NCI-H2107 treated with DMSO at 0.1 percent for 48 hours (cell line): ENCODE results near the gene HOXC12.

Experiments used
- DNase-seq: peaks from one replicate; lab custom pipeline; 2025; ENCODE audit not compliant: unreplicated experiment; lab: John Stamatoyannopoulos, UW

HOXC12 gene

DNA sequence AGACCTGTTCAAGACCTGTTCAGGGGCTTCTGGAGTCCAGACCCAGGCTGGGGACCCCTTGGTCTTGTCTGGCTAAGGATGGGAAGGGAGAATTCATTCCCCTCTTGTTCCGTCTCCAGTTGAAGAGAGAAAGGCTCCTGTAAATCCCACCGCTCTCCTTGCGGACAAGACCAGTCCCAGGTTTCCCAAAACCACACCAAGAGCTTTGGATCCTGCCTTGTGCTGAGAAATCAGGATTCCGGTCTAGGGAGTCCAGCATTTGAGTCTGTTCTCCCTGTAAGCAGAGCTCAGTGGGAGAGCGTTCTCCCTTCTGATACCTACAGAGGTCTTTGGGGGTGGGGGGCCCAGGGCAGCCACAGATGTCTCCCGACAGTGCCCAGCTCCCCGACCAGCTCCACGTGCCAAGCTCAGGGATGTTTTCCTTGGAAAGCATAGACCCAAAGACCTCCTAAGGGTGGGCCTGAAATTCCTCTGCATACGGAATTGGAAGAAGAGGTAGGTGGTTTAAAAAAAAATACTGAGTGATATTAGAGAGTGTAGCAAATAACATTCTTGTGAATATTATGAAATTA, 14.2 kb upstream of the HOXC12 start:
- DNase-seq: no peak

DNA sequence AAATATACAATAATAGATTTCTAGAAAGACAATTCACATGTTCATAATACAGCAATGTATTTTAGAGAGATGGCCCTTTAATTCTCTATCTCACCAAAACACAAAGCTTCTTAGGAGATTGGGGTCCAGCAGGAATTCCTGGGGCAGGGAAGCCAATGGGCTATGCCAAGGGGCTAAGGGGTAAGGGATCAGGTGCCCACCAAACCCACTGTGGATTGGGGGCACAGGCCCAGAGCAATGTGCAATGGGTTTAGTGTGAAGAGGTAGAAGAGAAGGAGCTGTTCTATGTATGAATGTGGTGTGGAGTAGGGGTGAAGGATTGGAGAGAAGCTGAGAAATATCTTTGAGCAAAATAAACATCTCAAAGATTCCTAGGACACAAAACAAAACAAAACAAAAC, 13.5 kb upstream of the HOXC12 start:
- DNase-seq: no peak

DNA sequence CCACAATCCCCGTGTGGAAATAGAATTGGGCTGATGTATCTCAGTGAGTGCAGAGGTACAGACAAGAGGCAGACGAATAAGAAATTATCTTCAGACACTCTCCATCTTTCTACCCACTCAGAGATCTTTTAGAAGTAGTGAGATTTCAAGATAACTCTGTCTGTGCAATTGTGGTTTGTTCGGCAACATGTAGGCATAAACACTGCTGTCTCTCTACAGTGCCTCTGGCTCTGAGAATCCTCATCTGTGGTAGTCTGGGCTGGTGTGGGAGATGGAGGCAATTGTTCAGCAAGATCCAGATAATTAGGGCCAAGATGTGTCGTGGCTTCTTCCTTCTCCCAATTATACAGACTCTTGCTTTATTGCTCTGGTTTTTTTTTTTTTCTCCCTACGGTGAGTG, 13.0 kb upstream of the HOXC12 start:
- no peak for DNase-seq

DNA sequence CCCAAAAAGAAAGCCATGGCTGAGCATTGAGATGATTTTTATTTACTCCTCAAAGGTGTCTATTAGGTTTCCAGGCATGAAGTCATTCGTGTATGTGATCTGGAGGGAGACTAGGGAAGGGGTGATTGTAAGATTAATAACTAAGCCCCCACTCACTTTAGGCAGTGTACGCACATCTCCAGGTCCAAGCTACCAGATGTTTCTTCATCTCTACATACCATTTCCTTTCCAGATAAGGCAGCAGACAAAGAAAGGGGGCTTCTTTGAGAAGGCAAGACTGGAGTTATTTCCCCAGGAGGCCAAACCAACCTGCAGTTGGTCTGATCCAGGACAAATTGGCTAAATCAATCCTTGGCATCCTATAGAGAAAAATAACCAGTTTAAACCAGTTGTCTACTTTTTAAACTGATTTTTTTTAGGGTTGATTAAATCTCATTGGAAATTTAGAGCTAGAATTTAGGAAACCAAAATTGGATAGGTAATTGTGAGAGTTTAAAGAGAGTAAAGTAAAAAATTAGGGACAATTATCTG, 12.2 kb upstream of the HOXC12 start:
- DNase-seq: no peak

DNA sequence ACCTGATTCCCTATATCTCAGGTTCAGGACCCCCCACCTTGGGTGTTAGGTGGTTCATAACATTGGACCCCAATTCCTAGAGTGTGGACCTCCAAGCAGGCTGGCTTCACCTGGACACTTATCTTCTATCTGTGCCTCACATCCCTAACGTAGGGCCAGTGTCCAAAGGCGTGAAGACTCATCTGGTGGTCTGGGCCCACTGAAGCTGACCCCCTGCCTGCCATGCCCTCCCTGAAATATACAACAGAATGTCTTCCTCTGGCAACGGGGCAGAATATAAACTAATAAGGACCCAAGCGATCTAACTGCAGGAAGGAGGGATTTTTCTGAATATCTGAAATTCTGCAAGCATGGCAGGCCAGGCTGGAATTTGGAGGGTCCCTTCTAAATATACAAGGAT, 10.5 kb upstream of the HOXC12 start:
- no peak for DNase-seq

DNA sequence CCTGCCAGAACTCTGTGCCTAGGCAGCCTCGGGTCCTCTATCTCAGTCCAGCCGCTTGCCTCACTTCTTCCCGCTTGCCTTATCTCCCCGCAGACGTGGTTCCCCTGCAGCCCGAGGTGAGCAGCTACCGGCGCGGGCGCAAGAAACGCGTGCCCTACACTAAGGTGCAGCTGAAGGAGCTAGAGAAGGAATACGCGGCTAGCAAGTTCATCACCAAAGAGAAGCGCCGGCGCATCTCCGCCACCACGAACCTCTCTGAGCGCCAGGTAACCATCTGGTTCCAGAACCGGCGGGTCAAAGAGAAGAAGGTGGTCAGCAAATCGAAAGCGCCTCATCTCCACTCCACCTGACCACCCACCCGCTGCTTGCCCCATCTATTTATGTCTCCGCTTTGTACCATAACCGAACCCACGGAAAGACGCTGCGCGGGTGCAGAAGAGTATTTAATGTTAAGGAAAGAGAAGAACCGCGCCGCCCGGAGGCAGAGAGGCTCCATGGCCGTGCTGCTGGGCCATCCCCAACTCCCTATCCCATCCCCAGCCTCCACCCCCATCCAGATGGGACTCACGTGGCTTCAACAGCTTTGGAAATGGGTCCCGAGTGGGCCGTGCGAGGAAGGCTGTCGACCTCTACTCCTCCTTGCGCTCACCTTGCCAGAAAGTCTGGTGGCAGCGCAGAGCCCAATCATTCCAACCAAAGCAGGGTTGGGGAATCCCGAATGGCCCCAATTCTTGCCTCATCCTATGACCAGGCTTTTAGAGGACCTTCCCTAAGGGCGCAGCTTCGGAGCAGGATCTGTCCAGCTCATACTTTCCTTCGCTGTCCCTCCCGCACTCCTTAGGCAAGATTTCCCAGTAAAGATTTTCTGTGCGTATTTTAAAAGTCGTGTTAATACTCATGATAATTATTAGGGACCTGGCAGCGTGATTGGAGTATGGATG, 9.5 kb upstream of the HOXC12 start:
- DNase-seq: no peak

DNA sequence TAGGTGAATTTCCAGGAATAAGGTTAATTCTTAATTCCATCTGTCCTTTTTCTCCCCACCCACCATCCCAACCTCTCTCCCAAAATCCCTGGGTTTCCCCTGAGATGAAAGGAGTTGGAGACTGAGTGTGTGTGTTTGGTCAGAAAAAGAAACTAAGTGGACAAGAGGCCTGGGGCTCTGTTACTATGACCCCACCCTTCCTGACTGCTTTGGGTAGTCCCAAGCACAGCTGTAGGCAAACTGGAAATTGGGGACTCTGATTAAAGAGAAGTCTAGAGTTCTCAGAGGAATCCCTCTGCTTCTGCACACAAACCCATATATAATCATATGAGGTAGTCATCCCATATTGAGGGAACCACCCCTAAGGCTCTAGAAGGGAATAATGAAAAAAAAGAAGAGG, 7.0 kb upstream of the HOXC12 start:
- no peak for DNase-seq

DNA sequence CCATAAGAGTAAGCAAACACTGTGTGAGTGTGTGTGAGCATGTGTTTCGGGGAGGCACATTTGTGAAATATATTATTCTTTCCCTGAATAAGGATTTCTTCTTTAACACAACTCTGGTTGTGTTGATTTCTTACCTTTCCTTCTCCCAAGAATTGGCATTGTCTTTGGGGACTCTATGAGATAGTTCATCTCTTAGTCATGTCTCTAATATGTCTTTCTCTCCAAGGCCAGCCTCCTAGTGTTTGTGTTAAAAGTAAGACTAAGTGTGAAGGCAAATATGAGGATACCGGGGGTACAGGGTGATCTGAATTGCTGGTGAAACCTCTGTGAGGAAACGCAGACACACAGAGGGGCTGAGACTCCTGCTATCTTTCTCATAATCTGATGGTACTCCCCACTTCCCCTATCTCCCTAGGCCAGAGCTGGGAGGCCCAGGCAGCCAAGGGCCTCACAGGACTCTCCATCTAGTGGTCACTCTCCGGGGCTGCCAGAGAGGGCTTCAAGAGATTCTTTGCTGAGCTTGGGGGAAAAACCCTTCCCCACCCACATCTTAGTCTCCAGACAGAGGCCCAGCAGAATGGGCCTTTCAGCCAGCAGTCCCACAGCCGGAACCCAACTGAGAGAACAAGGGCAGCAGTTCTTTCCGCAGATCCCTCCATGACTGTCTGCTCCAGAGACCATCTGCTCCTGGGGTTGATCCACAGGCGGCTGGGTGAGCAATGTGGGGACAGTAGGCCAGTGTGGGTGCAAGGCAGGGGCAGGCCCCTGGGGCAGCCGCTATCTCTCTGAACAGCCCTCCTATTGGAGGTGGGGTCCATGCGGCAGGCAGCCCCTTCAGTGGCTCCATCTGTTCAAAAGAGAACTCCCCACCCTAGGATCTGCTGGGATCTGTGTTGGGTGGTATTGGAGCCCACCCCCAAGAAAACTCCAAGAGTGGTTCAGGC, 5.8 kb upstream of the HOXC12 start:
- DNase-seq: no peak

DNA sequence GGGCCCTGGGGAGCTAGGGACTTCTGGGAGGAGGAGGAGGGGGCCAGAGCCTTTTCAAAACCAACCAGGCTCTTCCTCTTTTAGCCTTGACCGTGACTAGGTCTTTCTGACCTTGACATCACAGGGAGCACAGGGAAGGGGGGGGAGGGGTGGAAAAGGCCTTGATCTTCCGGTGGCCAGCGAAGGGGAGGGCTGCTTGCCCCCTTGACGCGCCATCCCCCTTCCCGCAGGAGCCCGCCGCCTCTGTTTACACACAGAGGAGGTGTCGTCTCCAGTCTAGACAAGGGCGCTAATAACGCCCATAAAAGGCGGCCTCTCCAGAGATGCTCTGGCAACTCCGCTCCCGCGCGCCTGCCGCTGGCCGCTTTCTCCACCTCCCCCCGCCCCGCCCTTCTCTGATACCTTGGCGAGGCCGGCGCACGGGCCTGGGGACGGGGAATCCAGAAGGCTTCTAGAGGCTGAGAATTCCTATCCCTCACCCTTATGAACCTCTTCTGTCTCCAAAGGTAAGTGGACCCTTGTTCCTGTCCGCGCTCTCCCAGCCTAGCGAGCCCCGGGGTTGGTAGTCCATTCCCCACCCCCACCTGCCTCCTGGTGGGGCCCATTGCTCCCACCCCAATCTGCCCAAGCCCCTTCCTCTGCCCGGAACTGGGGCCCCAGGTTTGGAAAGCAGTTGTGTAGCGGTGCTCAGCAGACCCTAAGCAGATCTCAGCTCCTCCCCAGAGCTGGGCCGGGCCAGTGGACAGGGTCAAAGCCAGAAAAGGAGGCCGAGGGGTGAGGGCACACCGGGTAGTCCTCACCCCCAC, 4.9 kb upstream of the HOXC12 start:
- no peak for DNase-seq

DNA sequence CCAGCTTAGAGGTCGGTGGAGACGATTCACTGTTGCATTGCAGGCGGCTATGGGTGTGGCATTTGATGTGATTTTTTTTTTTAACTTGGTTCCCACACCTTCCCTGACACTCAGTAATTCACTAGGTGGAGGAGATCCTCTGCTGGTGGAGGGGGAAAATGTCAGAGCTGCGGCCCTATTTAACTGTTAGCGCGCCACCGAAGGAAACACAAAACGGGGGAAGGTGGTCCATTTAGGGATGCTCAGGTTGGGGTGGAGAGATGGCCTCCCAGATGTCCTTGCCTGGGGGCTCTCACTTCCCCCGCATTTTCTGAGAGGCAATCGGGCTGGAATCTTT, 4.3 kb upstream of the HOXC12 start:
- no peak for DNase-seq

DNA sequence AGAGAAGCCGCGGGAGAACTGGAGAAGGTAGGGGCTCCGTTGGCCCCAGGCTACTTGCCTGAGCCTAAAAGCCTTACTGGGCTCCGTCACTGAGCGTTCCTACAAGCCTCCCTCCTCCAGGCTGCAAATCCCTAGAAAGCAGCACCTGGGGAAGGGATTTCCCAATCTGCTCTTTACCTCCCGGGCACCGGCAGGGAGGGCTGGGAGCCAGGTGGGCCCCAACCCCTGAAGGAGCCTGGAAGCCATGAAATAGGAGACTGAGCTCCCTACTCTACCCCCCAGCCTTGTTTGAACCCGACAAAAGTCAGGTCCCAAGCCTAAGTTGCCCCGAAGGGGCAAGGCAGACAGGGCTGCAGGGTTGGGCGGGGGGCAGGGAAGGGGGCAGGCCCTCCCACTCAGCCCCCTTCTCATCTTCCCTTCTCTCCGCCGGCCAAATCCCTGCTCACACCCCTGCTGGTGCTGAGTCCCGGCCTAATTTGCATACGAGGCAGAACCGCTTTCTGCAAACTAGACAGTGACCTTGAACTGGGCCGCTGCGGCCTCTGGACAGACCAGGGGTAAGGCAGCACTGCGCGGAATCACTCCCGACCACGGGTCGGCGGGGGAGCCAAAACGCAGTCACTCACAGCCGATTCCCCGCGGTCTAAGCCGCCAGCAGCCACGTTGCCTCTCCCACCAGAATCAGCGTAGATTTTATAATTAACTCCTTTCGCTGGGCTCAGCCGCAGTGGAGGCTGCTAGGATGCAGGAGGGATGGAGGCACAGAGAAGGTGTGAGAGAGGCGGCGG, 3.7 kb upstream of the HOXC12 start:
- no peak for DNase-seq

DNA sequence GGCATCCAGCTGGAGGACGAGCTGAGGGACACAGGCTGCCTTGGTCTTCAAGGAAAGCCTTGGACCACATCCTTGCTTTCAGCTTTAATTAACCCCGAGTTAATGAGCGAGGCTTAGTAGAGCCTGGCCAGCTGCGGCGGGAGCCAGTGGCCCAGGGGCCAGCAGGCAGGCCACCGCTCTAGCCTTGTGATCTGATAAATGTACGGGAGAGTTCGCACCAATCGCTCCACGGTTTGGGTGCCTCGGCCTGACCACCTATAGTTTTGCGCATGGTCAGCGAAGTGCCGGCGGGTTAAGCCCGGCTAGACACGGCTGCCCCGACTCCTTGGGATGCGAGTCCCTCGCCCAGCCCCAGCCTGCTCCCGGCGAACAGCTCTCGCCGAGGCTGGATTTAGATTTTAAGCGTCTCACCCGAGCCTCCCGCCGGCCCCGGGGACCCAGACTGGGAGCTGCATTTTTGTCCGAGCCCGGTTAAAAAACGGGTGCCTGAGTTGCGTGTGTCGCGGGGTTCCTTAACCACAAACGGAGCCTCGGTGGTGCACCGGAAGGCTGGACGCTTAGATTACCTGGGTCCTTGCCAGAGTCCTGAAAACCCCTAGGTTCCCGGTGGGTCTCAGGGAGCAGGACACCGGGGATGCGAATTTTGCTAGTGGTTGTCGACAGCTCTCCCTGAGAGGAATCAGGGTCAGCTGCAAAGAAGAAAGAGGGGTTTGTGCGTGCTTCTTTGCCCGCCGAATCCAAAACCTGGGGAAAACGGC, 2.9 kb upstream of the HOXC12 start:
- no peak for DNase-seq

DNA sequence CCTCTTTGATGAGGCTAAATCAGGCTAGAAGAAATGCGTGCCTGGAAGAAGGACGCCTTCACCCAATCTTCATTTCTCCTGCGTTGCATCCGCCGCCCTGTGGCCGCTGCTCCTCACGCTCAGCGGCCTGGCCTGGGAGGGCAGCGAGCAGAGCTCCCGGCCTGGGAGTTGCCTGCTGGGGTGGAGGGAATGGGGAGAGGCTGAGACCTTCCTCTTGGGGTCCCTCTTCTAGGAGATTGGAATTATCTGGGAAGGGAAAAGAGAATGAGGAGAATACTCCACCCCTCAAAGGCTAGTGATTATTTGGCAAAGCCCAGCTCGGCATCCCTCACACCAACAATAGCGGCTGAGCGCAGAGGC, 2.4 kb upstream of the HOXC12 start:
- no peak for DNase-seq

DNA sequence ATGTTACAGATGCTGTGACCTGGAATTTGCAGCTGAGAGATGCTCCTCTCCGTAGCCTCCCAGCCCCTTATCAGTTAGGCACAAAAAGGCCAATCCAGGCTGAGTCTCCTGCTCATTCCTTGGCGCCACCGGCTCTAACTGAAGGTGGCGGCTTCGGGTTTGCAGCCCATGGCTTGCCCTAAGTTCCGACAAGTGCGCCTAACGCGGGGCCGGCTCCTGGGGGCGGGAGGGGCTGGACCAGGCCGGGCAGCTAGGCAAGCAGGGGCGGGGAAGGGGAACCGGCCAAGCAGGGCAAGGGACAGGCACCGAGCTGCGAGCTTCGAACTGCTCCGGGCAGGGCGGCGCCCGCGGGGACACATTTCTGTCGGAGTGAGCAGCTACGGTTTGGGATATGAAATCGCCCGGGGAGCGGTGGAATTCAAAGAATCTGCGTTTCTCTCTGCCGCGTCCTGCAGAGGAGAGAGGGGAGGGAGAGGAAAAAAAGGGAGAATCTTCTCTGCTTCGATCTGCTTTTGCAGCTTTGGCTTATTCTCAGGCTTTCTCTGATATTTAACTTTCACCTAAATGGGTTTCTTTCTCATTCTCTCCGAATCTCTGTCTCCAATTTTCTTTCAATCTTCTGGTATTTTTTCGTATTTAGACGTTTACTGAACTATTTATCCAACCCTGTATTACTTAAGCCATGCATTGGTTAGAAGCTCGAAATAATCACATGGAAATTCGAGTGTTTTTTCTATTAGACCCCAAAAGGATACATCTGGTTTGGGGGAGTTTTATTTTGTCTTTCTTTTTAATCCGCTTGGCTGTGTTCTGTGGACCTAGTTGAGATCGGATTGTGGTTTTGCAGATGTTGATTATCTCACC, 1.6 kb upstream of the HOXC12 start:
- DNase-seq: no peak

DNA sequence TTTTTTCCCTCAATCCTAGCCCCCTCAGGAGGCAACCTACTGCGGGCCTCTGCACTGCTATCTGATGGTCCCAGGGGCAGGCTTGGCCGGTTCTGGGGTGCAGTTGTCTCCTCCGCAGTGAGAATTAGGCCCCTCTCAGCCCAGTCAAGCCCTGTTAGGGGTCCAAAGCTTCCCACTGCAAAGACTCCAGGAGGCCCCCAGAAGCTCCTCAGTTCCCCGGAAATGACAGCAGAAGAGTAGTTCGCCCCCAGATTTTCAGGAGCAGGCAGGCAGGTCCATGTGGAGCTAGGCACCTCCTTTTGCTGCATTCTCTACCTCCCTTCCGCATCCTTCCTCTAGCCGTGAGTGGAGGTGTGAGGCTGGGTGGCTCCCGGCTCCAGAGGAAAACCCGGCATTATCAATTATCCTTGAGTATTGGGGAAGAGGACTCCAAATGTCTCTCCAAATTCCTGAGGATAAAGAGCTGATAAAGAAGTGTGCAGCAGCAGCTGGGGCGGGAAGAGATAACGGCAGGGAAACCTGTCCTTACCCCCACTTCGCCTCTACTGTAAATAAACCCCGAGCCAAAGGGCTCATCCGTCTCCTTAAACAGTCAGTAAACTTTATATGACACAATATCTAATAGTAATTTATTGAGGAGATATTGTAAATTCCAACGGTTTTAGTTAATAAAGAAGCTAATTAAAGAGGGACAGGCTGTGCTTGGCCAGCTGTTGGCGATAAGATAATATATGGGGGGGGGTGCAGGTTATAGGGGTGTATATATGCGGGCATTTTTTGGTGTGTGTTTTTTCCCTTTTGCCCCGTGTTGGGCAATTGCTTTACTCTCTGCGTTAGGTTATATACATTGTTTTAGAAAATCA, 641 bp upstream of the HOXC12 start:
- DNase-seq: no peak

DNA sequence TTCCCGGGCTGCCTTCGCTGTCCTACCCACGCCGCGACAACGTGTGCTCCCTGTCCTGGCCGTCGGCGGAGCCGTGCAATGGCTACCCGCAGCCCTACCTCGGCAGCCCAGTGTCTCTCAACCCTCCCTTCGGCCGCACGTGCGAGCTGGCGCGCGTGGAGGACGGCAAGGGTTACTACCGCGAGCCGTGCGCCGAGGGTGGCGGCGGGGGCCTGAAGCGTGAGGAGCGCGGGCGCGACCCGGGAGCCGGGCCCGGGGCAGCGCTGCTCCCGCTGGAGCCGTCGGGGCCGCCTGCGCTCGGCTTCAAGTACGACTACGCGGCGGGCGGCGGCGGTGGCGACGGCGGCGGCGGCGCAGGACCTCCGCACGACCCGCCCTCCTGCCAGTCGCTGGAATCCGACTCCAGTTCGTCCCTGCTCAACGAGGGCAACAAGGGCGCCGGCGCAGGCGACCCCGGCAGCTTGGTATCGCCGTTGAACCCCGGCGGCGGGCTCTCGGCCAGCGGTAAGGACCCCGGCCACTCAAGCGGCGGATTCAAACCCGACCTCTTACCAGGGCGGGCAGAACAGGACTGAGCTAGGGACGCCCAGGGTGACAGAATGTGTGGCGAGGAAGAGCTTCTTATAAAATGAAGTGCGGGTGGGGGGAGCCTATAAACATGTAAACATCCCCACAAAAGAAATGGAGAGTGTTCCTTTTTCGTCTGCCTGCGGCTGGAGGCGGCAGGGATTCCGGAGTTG, 503 bp downstream of the HOXC12 start:
- no peak for DNase-seq

DNA sequence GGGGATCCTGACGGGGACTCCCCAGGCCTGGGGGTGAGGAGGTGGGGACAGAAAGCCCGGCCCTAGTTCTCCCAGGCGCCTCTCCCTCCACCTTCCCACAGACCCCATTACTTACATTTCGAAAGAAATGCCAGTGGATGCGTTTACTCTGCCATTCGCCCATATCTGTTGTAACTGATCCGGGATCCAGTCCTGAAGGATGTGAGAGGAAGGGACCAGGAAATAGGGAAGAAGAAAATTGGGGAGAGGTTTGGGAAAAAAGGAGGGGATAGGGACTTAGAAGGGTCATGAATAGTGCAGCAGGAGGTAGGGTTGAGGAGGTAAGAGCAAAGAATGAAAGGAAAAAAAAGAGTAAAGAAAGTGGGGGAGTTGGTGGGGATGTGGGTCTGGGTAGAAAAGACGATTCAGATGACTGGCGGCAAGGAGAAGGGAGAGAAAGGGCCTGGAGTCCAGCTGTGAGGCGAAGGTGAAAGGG, 1.1 kb downstream of the HOXC12 start:
- no peak for DNase-seq
